ENCODE results near the gene SLC23A2.

SLC23A2 gene

DNA sequence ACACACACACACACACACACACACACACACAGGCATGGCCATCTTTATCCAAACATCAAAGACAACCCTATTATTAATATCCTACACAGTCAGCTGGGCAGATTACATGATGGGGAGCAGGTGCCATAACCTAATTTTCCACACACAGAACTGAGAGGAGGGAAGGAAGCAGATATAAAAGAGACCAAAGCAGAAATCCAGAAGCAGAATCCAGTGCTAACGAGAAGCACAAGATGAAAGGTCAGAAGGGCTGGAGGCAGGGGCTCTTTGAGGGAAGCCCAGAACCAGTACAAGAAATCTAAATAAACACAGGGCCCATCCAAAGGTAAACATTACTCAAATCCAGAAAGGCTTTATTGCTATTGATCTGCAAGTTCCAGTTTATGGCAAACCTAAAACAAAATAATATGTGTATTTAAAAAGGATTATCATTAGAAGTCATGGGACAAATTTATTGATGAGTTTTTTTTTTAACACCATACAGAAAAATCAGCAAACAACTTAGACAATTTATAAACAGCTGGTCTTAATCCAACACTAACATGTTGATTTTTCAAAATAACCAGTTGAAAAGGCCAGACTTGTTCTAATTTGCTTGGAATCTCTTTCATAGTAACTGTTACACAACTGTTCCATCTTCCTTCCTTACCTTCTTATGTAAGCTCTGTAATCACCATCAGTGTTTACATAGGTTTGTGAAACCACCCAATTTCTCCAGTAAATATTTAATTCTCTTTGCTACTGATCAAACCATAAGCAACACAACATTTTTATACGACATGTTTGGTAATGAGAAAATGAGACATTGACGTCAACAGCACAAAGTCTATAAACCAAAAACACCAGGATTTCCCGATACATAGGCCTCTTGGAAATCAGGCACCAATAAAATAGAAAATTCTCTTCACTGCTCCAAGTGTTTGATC is 34.2 kb downstream of the SLC23A2 start:
- no peak for DNase-seq (ENCODE audit: low spot score)

- no peak for DNase-seq (ENCODE audit: low spot score)
Measured at GRCh38 chr20:4962241-4962855, 39.0 kb downstream of the SLC23A2 start.

- no peak for DNase-seq (ENCODE audit: low spot score)
Measured at GRCh38 chr20:4961746-4962145, 39.6 kb downstream of the SLC23A2 start.

DNA sequence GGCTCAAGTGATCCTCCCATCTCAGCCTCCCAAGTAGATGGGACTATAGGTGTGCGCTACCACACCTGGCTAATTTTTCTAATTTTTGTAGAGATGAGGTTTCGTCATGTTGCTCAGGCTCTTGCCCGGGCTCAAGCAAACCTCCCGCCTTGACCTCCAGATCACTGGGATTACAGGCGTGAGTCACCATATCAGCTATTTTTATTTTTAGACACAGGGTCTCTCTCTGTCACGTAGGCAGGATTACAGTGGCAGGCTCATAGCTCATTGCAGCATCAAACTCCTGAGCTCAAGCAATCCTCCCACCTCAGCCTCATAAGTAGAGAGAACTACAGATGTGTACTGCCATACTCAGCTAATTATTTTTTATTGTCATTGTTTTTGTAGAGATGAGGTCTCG is 41.7 kb downstream of the SLC23A2 start:
- DNase-seq (ENCODE audit: low spot score) = no peak

GRCh38 chr20:4957939-4958362 is 43.4 kb downstream of the SLC23A2 start:
- no peak for DNase-seq (ENCODE audit: low spot score)

GRCh38 chr20:4957187-4957586 is 44.1 kb downstream of the SLC23A2 start:
- no peak for DNase-seq (ENCODE audit: low spot score)

GRCh38 chr20:4956200-4956810 is 45.0 kb downstream of the SLC23A2 start:
- DNase-seq (ENCODE audit: low spot score) = peak; percentile 81

DNA sequence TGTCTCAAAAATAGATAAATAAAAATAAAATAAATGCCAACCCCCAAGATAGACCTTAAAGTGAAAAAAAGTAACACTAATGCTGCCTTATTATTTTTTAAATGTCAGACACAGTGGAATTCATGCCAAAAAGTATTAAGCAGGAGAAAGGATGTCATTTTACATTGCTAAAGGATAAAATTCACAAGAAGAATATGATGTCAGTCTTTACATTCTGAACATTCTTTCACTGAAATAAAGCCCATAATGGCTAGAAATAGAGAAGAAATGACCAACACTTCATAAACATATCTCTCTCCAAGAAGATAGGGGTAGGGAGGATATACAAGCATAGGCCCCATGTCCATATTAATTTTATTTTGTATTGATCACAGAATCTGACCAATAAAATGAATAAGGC is 47.4 kb downstream of the SLC23A2 start:
- no peak for DNase-seq (ENCODE audit: low spot score)

DNA sequence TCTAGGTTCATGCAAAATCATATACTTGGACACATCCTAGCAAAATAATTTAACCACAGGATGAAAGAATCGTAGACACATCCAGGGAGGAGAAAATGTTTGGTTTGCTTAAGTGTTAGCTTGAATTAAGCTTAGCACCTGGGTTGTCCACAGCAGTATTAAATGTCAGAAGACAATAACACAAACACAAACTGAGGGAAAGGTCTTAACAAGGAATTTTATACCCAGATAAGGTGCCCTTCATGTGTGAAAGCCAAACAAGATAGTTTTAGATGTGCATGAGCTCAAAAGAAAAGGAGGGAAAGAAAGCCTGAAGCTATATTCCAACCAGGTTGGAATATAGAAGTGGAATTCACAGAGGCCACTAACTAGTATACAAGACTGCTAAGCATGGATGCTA is 49.1 kb downstream of the SLC23A2 start:
- DNase-seq (ENCODE audit: low spot score) = no peak

GRCh38 chr20:4951299-4951698 is 50.0 kb downstream of the SLC23A2 start:
- no peak for DNase-seq (ENCODE audit: low spot score)

DNA sequence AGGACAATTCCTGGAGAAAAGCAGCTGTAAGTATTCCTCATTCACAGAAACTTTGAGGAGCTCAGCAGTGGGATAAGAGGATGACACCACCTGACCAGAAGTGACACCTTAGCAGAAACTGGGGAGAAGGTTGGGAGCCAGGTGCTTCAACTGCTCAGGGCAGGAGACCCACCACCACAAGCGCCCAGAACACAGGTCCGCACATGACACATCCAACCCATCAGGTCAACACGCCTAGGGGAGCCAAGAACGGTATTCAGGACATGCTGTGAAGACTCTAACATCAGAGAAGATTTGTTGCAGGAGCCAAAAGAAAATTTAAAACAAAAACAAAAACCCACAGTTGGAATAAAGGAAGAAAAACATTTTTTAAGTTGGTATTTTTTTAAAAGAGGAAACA is 50.5 kb downstream of the SLC23A2 start:
- no peak for DNase-seq (ENCODE audit: low spot score)

GRCh38 chr20:4950437-4950836 is 50.9 kb downstream of the SLC23A2 start:
- no peak for DNase-seq (ENCODE audit: low spot score)

- DNase-seq (ENCODE audit: low spot score) = peak; percentile 82
Measured at GRCh38 chr20:4949833-4950178, 51.5 kb downstream of the SLC23A2 start.

DNA sequence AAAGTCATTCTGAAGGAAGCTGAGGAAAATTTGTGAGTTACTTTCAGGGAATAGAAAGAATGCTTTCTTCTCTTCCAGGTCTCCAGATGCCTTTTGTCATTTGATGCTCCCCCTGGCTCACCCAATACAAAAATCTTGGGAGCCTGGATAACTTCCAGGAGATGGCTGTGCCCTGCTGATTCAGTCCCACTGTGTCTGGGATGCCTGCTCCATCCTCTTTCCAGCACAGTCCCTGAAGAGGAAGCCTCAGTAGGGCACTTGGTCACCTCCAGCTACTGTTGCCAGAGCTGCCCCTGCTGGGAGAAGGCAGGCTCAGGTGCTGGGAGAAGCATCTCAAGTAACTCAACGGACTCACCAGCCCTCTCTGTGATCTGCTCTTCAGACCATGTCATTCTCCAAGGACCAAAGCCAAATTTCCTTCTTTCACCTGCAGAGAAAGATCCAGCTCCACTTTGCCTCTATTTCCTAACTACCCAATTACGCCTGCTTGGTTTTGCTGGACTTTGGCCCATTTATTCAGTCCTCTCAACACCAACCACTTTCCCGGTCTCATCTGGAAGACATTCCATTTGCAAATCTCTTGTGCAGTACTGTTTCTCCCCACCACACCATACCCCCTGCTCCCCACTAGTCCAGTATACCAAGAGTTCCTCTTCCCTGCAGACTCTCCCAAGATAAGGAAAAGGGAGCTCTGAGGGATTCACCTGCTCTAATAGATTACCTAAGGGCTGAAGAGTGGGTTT is 53.3 kb downstream of the SLC23A2 start:
- peak; percentile 33 for DNase-seq (ENCODE audit: low spot score)

DNA sequence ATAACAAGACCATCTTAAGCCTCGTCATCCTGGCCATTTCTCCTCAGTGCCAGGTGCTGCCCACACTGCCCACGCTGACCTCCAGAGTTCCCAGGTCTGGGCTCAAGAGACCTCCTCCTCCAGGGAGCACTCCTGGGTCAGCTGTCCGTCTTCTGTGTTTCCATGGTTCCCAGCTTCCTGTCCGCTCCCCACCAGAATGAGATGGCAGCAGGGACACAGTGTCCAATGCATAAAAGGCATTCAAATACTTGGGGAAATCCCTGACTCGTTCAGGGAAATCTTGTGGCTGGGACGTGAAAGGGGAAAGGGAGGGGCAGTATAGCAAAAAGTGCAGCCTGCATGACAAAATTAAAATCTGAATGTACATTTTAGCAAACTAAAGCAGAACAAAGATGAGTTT is 54.3 kb downstream of the SLC23A2 start:
- DNase-seq (ENCODE audit: low spot score) = no peak

DNA sequence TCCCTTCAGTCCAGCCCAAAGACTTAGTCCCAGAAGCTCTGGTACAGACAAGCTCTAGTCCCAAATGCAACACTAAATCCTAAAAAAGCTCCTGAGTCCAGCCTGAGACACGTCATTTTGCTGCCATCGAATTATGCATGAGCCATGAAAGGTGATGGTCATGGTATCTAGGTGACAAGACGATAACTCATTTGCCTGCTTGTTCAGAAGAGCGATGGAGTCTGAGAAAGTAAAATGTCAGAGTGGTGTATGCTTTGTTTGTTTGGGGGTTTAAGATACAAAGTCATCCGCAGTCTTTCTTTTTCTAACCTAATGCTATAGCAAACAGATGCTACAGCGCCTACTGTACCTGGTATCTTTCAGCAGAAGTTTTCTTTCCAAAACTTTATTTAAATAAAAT is 54.7 kb downstream of the SLC23A2 start:
- no peak for DNase-seq (ENCODE audit: low spot score)

DNA sequence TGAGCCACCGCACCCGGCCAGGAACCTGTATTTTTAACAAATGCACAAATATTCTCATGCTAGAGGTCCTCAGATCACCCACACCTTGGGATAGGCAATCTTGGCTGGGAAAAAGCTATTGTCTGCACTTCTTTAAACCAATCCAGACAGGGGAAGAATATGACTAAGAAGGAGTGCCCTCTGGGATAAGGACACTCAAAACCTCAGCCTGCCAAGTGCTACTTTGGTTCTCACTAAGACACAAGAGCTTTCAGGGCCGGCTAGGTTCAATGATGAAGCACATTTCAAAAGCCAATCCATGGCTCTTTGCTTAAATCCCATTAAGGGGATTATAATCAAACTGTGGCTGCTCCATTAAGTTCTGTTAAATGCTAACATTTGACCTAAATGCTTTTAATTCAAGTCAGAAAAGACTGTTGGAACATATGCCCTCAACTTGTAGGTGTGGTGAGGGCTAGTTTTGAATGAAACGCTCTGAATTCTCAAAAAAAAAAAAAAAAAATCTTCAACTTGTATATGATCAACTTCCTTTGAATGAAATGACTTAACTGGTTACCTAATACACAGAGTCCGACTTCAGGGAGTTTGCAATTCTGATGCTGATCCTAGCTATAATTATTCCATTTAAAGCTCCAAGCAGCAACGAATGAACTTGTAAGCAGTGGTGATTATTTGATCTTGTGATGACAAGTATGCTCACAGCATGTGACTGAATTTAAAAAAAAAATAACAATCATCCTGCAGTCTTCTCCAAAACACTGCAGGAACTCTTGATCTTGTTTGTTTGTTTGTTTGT is 56.6 kb downstream of the SLC23A2 start:
- no peak for DNase-seq (ENCODE audit: low spot score)

- DNase-seq (ENCODE audit: low spot score) = no peak
Measured at GRCh38 chr20:4942331-4942730, 59.0 kb downstream of the SLC23A2 start.

GRCh38 chr20:4937407-4938319 is 63.6 kb downstream of the SLC23A2 start:
- DNase-seq (ENCODE audit: low spot score) = no peak

DNA sequence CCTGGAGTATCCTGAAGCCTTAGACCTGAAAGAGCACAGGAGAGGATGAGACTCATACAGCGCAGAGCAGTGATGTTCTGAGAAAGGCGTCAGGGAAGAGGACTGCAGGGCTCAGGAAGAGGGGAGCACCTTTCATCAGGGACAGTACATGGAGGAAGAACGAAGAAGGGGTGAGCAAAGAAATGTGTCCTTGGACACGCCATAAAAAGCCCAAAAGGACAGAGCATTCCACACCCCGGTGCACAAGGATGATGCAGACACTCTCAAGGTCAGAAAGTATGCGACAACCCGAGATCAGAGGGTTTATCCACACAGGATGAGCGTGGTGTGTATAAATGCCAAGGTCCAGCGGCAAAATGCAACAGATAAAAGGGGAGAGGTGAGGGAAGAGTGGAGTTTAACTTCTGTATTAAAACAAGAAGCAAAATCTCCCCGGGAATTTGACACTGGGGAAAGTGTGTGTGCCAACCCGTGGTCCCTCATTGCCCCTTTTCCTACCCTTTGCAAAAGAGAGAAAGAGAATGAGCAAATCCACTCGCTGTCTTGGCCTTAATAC is 64.4 kb downstream of the SLC23A2 start:
- DNase-seq (ENCODE audit: low spot score) = no peak
